ENCODE results near the gene SLC39A6. TPM values are rescaled to one million over a fixed set of nuclear protein-coding genes. Genes with fewer than 3 reads are reported as not detected.

The SLC39A6 gene
- total and polyA plus RNA-seq, 2 experiments from 2014 or later, result 20.8 to 47.3 TPM

DNA sequence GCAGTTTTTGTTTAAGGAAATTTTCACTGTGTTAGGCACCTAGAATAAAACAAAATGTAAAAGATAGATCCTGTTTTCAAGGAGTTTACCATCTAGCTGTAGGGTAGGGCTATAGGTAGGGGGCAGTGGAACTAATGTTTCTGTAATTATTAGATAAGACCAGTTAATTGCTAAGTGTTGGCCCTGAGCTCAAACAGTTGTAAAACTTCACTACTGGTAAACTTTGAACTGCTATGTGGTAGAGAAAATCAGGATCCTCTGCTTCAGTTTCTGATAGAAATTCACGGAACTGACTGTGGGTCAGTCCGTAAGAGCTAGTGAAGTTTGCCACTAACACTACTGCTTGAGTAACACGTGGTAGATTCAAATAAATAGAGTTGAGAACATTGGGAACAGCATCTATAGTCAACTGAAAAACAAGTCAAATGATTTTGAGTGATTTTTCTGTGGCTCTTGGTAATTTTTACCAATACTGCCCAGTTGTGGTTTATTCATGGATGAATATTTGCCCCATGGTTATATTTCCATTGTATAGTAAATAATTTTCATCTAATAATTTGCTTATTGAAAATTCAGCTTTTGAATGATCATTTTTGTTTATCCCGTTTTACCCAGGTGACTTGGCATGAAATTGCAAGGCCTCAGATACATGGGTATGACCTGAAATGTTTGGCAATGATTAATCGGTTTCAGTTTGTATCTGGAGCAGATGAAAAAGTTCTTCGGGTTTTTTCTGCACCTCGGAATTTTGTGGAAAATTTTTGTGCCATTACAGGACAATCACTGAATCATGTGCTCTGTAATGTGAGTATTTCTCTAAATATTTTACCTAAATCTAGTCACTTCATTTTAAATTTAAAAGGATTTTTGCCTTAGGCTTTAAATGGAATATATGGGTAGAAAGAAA is 27.0 kb upstream of the SLC39A6 start:
- Mint-ChIP-seq H3K4me1 (no peaks in the 10 kb centered on the region; the same call in 2 of the 3 replicates), H3K27me3 (ENCODE audit: insufficient read depth, low read depth, poor library complexity) (peaks cover under 1% of the 10 kb centered on the region), H3K4me3 (no peak overlapping the region), H3K27ac (no peak overlapping the region), H3K9me3 (no peaks in the 10 kb centered on the region), H3K36me3 (ENCODE audit: low read depth) (peaks cover 80% of the 10 kb centered on the region)
- no peak for ATAC-seq
- no peak for DNase-seq (ENCODE audit: low spot score)
- H2AFZ ChIP-seq, result no peak overlapping the region
- peaks cover 7% of the 10 kb centered on the region for H4K20me1 ChIP-seq (replicated peaks; ENCODE audit: insufficient read depth)
- H3K9me2 ChIP-seq (ENCODE audit: insufficient read depth), result no peaks in the 10 kb centered on the region
- H3K27ac ChIP-seq (ENCODE audit: low read depth), result no peak overlapping the region
- H3K4me1 ChIP-seq (ENCODE audit: insufficient read depth), result no peaks in the 10 kb centered on the region
- H3K27me3 ChIP-seq (ENCODE audit: insufficient read depth), result no peaks in the 10 kb centered on the region
- no peak overlapping the region for H3K4me3 ChIP-seq
- H3K36me3 ChIP-seq (ENCODE audit: insufficient read depth), result peaks cover 85% of the 10 kb centered on the region
- H3K4me2 ChIP-seq, result no peak overlapping the region
- TF ChIP-seq NANOG (IDR thresholded peaks at IDR 0.05; ENCODE audit: borderline replicate concordance), result no peak
- TF ChIP-seq CREB1 (CRISPR knock-in tag; IDR thresholded peaks at IDR 0.05; ENCODE audit: low read depth), result no peak
- TF ChIP-seq JUNB (IDR thresholded peaks at IDR 0.05; ENCODE audit: unreplicated experiment), result no peak
- TF ChIP-seq ETS1 (IDR thresholded peaks at IDR 0.05), result no peak
- no peak for TF ChIP-seq EZH2phosphoT487 (IDR thresholded peaks at IDR 0.05; ENCODE audit: unreplicated experiment)
- no peaks in the 10 kb centered on the region for H3F3A ChIP-seq (replicated peaks; ENCODE audit: low read depth)
- H3K79me2 ChIP-seq (replicated peaks; ENCODE audit: insufficient read depth), result no peaks in the 10 kb centered on the region; the same call in 1 of the 2 replicates

DNA sequence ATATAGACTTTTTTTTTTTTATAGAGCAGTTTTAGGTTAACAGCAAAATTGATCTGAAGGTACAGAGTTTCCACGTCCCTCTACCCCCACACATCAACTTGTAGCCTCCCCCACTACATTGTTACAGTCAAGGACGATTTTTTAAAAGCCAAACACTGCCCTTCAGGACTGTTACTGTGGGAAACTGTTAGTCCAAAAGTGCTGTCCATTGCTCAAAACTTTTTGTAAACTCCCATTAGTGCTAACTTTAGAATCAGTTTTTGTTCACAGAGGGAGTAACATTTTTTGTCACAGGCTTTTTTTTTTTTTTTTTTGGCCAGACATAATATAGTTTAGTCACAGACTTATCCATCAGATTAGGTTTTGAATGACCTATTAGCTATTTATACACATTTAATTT is 24.6 kb upstream of the SLC39A6 start:
- no peak overlapping the region for H3K4me3 ChIP-seq
- Mint-ChIP-seq H3K4me3 (no peak overlapping the region), H3K9me3 (no peaks in the 10 kb centered on the region), H3K27me3 (ENCODE audit: insufficient read depth, low read depth, poor library complexity) (peaks cover 4% of the 10 kb centered on the region), H3K4me1 (no peaks in the 10 kb centered on the region; the same call in 2 of the 3 replicates), H3K27ac (no peak overlapping the region), H3K36me3 (ENCODE audit: low read depth) (peaks cover 80% of the 10 kb centered on the region)
- H3K4me2 ChIP-seq, result no peak overlapping the region
- H3K9me2 ChIP-seq (ENCODE audit: insufficient read depth), result no peaks in the 10 kb centered on the region
- H4K20me1 ChIP-seq (replicated peaks; ENCODE audit: insufficient read depth), result peaks cover 11% of the 10 kb centered on the region
- no peaks in the 10 kb centered on the region for H3K4me1 ChIP-seq (ENCODE audit: insufficient read depth)
- H2AFZ ChIP-seq, result no peak overlapping the region
- no peaks in the 10 kb centered on the region for H3F3A ChIP-seq (replicated peaks; ENCODE audit: low read depth)
- ATAC-seq, result no peak
- no peaks in the 10 kb centered on the region for H3K27me3 ChIP-seq (ENCODE audit: insufficient read depth)
- H3K27ac ChIP-seq (ENCODE audit: low read depth), result no peak overlapping the region
- peaks cover 76% of the 10 kb centered on the region for H3K36me3 ChIP-seq (ENCODE audit: insufficient read depth)
- no peak for DNase-seq (ENCODE audit: low spot score)
- TF ChIP-seq REST (IDR thresholded peaks at IDR 0.05; ENCODE audit: unreplicated experiment), result no peak
- H3K79me2 ChIP-seq (replicated peaks; ENCODE audit: insufficient read depth), result no peaks in the 10 kb centered on the region

Measured in GM23338 (cell line).